A549 (cell line): ENCODE data around the gene BEND2. TPM values are rescaled to one million over a fixed set of nuclear protein-coding genes. Genes with fewer than 3 reads are reported as not detected.

Experiments
- ATAC-seq, 2 experiments: fragments of 200-7000 bp in 1 of 2; fragments of >200 bp in 1 of 2; cut with Nextera tagmentation in 1 of 2; cut with Tn5 transposase in 1 of 2; 3 replicates each; pipeline versions ENCODE4 v1.8.0 to v1.9.1; 2018 to 2020; ENCODE audit warnings: mild to moderate bottlenecking in 1 of 2, moderate library complexity in 1 of 2
- CTCF ChIA-PET: fragments of 300-600 bp; sonication (Branson Sonifier 250); formaldehyde crosslinking; extraction: SDS; loops from one replicate; lab custom pipeline; 2021; ENCODE audit warnings: antibody characterized with exemption, inconsistent platforms; lab: Yijun Ruan, JAX
- POLR2A ChIA-PET: fragments of 350-600 bp; formaldehyde crosslinking; extraction: SDS; loops from one replicate; lab custom pipeline; 2021; ENCODE audit warnings: antibody characterized with exemption, inconsistent platforms; lab: Yijun Ruan, JAX
- DNase-seq, 2 experiments: peaks; one replicate each; pipeline versions ENCODE4 v3.0.0 to v3.0.0-alpha.2; 2011 to 2016; ENCODE audit warnings: low read depth in 1 of 2, low spot score in 1 of 2
- FAIRE-seq: peaks from 2 replicates; lab custom pipeline; 2011; peaks lifted over from hg19 to GRCh38; lab: Jason Lieb, UNC
- H3K27ac ChIP-seq, 2 experiments: fragments of >200 bp; sonication (Bioruptor Twin); formaldehyde crosslinking; 3 replicates each; pipeline ENCODE4 v1.5.1; 2016 to 2017
- H3K4me1 ChIP-seq: fragments of >200 bp; sonication (Bioruptor Twin); formaldehyde crosslinking; 3 replicates; pipeline ENCODE4 v1.6.1; 2016
- H3K4me2 ChIP-seq: fragments of >200 bp; sonication (Bioruptor Twin); formaldehyde crosslinking; 3 replicates; pipeline ENCODE4 v1.6.1; 2016
- H3K4me3 ChIP-seq: fragments of >200 bp; sonication (Bioruptor Twin); formaldehyde crosslinking; 3 replicates; pipeline ENCODE4 v1.5.1; 2016
- H3K9me3 ChIP-seq: fragments of >200 bp; sonication (Bioruptor Twin); formaldehyde crosslinking; 3 replicates; pipeline ENCODE4 v1.6.1; 2016
- BHLHE40 ChIP-seq: IDR thresholded peaks from 2 replicates; pipeline ENCODE4 v1.6.1; 2012; ENCODE audit warnings: low read depth, low read length, inconsistent platforms
- CBX2 ChIP-seq: fragments of 200-600 bp; sonication (generic); IDR thresholded peaks from 2 replicates; pipeline ENCODE4 v1.6.1; 2016; ENCODE audit warnings: low read depth, mild to moderate bottlenecking, borderline replicate concordance
- CBX8 ChIP-seq: fragments of 200-600 bp; sonication (generic); IDR thresholded peaks from 2 replicates; pipeline ENCODE4 v1.6.1; 2016
- CHD4 ChIP-seq: fragments of 200-600 bp; sonication (generic); IDR thresholded peaks from 2 replicates; pipeline ENCODE4 v1.6.1; 2016; ENCODE audit warnings: antibody characterized with exemption, mild to moderate bottlenecking, borderline replicate concordance
- EHF ChIP-seq: fragments of 250-450 bp; sonication (Bioruptor Pico); IDR thresholded peaks from 2 replicates; pipeline ENCODE4 v1.5.0; 2020; ENCODE audit warnings: mild to moderate bottlenecking
- EHMT2 ChIP-seq: fragments of 200-600 bp; sonication (generic); IDR thresholded peaks from 2 replicates; pipeline ENCODE4 v1.6.1; 2016; ENCODE audit warnings: antibody characterized with exemption, low read depth, mild to moderate bottlenecking, moderate library complexity
- EP300 ChIP-seq, 2 experiments: fragments of >200 bp; sonication (Bioruptor Twin); formaldehyde crosslinking; IDR thresholded peaks; 2 replicates in 1 of 2; 3 replicates in 1 of 2; pipeline ENCODE4 v1.6.1; 2016 to 2017
- ESRRA ChIP-seq: fragments of 150-350 bp; IDR thresholded peaks from 2 replicates; pipeline ENCODE4 v1.6.1; 2014; ENCODE audit warnings: mild to moderate bottlenecking, low read length, borderline replicate concordance
- FOSL2 ChIP-seq, 2 experiments: fragments of 450-650 bp in 1 of 2; fragments of >200 bp in 1 of 2; sonication (Bioruptor Twin) in 1 of 2; formaldehyde crosslinking; IDR thresholded peaks; 2 replicates each; pipeline versions ENCODE4 v1.5.0 to v1.6.1; 2016 to 2020; ENCODE audit warnings: mild to moderate bottlenecking in 1 of 2, moderate library complexity in 1 of 2
- FOXS1 ChIP-seq: fragments of 250-450 bp; sonication (Bioruptor Pico); IDR thresholded peaks from 2 replicates; pipeline ENCODE4 v1.5.0; 2020; ENCODE audit warnings: mild to moderate bottlenecking, moderate library complexity
- HMGXB4 ChIP-seq: fragments of 250-450 bp; sonication (Bioruptor Pico); IDR thresholded peaks from 2 replicates; pipeline ENCODE4 v1.5.0; 2021; ENCODE audit warnings: mild to moderate bottlenecking, moderate library complexity, borderline replicate concordance
- JUNB ChIP-seq: fragments of >200 bp; sonication (Bioruptor Twin); formaldehyde crosslinking; IDR thresholded peaks from 2 replicates; pipeline ENCODE4 v1.6.1; 2016
- MAFK ChIP-seq: fragments of 450-650 bp; IDR thresholded peaks from 2 replicates; pipeline ENCODE4 v1.6.1; 2014; ENCODE audit not compliant: partially characterized antibody
- POLR2A ChIP-seq: IDR thresholded peaks from 2 replicates; pipeline ENCODE4 v1.6.1; 2012; ENCODE audit warnings: mild to moderate bottlenecking, low read length
- RAD21 ChIP-seq, 2 experiments: fragments of >200 bp in 1 of 2; sonication (Bioruptor Twin) in 1 of 2; formaldehyde crosslinking in 1 of 2; IDR thresholded peaks in 1 of 2; conservative IDR thresholded peaks in 1 of 2; 2 replicates in 1 of 2; 3 replicates in 1 of 2; pipeline ENCODE4 v1.6.1; 2012 to 2018; ENCODE audit warnings: inconsistent platforms in 1 of 2
- RFX5 ChIP-seq: fragments of 450-650 bp; IDR thresholded peaks from 2 replicates; pipeline ENCODE4 v1.7.1; 2014; ENCODE audit warnings: antibody characterized with exemption, mild to moderate bottlenecking, moderate library complexity
- SMC3 ChIP-seq: fragments of >200 bp; sonication (Bioruptor Twin); formaldehyde crosslinking; IDR thresholded peaks from 3 replicates; pipeline ENCODE4 v1.6.1; 2018; ENCODE audit warnings: inconsistent platforms
- SREBF2 ChIP-seq: fragments of 450-650 bp; IDR thresholded peaks from 2 replicates; pipeline ENCODE4 v1.6.1; 2014; ENCODE audit warnings: mild to moderate bottlenecking, moderate library complexity
- TFCP2L1 ChIP-seq: fragments of 250-450 bp; sonication (Bioruptor Pico); IDR thresholded peaks from 2 replicates; pipeline ENCODE4 v1.5.0; 2021; ENCODE audit warnings: mild to moderate bottlenecking
- ZNF302 ChIP-seq: fragments of 250-450 bp; sonication (Bioruptor Pico); IDR thresholded peaks from 2 replicates; pipeline ENCODE4 v1.9.0; 2021; ENCODE audit warnings: inconsistent platforms, mild to moderate bottlenecking, moderate library complexity
- WGBS: methylation state at CpG from one replicate; pipeline ENCODE4 v1.1.6; 2017; ENCODE audit errors: missing lambda C conversion rate; 5-methylcytosine and 5-hydroxymethylcytosine counted together
- polyA plus RNA-seq, 4 experiments: library from polyadenylated mRNA; depleted of rRNA in 3 of 4; stranded (reverse); fragments of >200 nt; fragmentation: RNase III in 1 of 4; extraction: RNeasy Plus Mini Kit Qiagen cat#74134 plus additional on column Dnase treatment in 1 of 4; gene quantifications; 2 replicates in 3 of 4; 3 replicates in 1 of 4; pipeline ENCODE4 v1.2.3, GENCODE V29; 2011 to 2017
- TF ChIP-seq, protein P1 (sequence below): fragments of >200 bp; sonication (Bioruptor Twin); formaldehyde crosslinking; IDR thresholded peaks from 3 replicates; pipeline ENCODE4 v1.5.1; 2016
- TF ChIP-seq, protein P2 (sequence below): fragments of >200 bp; sonication (Bioruptor Twin); formaldehyde crosslinking; IDR thresholded peaks from 3 replicates; pipeline ENCODE4 v1.6.1; 2016
- TF ChIP-seq, protein P3 (sequence below): IDR thresholded peaks from 2 replicates; pipeline ENCODE4 v1.6.1; 2012

BEND2 gene
- polyA plus RNA-seq, 2 of the 4 experiments (the other 2 are of a cell fraction) = not detected

DNA sequence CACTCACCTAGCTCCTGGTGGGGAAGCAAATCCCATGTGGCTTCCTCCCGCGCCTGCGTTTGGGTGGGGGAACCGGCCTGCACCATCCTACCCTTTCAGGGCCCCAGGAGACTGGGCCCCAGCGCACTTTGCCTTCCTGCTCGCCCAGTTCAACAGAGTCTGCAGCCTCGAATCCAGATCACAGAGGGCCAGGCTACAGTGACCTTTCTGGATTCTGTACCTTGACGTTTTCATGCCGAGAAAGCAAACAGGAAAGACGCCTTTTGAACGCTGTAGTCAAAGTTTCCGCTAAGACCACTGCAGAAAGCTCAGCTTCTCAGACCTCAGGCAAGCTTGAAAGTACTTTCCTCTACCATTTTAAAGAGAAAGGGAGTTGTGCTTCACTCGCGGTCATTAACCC, 7.4 kb upstream of the BEND2 start:
- no peak overlapping the region for H3K4me2 ChIP-seq
- H3K4me3 ChIP-seq = no peak overlapping the region
- DNase-seq (no peak), ATAC-seq (no peak), FAIRE-seq (no peak)
- CTCF ChIA-PET = no interaction called here
- H3K4me1 ChIP-seq = no peaks in the 10 kb centered on the region
- POLR2A ChIA-PET = no interaction called here
- H3K9me3 ChIP-seq = no peaks in the 10 kb centered on the region
- H3K27ac ChIP-seq = no peak overlapping the region
- 80% methylated on average over 9 of the region's 14 CpGs for WGBS
- TF ChIP-seq ZNF302 (CRISPR knock-in tag) (no peak), CHD4 (no peak), ESRRA (no peak), BHLHE40 (no peak), CBX2 (no peak)
- TF ChIP-seq, protein P1, sequence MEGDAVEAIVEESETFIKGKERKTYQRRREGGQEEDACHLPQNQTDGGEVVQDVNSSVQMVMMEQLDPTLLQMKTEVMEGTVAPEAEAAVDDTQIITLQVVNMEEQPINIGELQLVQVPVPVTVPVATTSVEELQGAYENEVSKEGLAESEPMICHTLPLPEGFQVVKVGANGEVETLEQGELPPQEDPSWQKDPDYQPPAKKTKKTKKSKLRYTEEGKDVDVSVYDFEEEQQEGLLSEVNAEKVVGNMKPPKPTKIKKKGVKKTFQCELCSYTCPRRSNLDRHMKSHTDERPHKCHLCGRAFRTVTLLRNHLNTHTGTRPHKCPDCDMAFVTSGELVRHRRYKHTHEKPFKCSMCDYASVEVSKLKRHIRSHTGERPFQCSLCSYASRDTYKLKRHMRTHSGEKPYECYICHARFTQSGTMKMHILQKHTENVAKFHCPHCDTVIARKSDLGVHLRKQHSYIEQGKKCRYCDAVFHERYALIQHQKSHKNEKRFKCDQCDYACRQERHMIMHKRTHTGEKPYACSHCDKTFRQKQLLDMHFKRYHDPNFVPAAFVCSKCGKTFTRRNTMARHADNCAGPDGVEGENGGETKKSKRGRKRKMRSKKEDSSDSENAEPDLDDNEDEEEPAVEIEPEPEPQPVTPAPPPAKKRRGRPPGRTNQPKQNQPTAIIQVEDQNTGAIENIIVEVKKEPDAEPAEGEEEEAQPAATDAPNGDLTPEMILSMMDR = no peak

GRCh38 chrX:18227458-18227857, 6.8 kb upstream of the BEND2 start:
- H3K4me2 ChIP-seq = no peak overlapping the region
- 76% methylated on average over 7 of the region's 7 CpGs for WGBS
- POLR2A ChIA-PET = no interaction called here
- ATAC-seq (no peak), FAIRE-seq (no peak), DNase-seq (no peak)
- no peaks in the 10 kb centered on the region for H3K4me1 ChIP-seq
- TF ChIP-seq SMC3 = no peak
- TF ChIP-seq EHMT2 = no peak
- no peak for TF ChIP-seq JUNB
- TF ChIP-seq HMGXB4 = no peak
- no peak for TF ChIP-seq RFX5
- no peak for TF ChIP-seq EHF
- no peak for TF ChIP-seq CBX2
- no peak for TF ChIP-seq EP300 (IDR thresholded peaks at IDR 0.05)
- no peak for TF ChIP-seq CBX8
- no peak for TF ChIP-seq FOSL2 (IDR thresholded peaks at IDR 0.05)
- no peak for TF ChIP-seq FOSL2 (CRISPR knock-in tag; IDR thresholded peaks at IDR 0.05)
- TF ChIP-seq, protein P1 = no peak
- H3K27ac ChIP-seq = no peak overlapping the region
- H3K9me3 ChIP-seq = no peaks in the 10 kb centered on the region
- CTCF ChIA-PET = no interaction called here
- no peak overlapping the region for H3K4me3 ChIP-seq

- peak; percentile 57 to 71 for TF ChIP-seq RAD21 (conservative IDR thresholded peaks at IDR 0.05 in 1 of 2, IDR thresholded peaks at IDR 0.05 in 1 of 2)
- no peak for TF ChIP-seq SREBF2
- TF ChIP-seq, protein P1 = peak; percentile 47; the same call in 2 of the 3 replicates
- peak; percentile 62 for TF ChIP-seq SMC3
- TF ChIP-seq FOSL2 (IDR thresholded peaks at IDR 0.05) = no peak
- no peak for TF ChIP-seq FOSL2 (CRISPR knock-in tag; IDR thresholded peaks at IDR 0.05)
- no peak for TF ChIP-seq POLR2A
- TF ChIP-seq MAFK = no peak
- TF ChIP-seq, protein P2, sequence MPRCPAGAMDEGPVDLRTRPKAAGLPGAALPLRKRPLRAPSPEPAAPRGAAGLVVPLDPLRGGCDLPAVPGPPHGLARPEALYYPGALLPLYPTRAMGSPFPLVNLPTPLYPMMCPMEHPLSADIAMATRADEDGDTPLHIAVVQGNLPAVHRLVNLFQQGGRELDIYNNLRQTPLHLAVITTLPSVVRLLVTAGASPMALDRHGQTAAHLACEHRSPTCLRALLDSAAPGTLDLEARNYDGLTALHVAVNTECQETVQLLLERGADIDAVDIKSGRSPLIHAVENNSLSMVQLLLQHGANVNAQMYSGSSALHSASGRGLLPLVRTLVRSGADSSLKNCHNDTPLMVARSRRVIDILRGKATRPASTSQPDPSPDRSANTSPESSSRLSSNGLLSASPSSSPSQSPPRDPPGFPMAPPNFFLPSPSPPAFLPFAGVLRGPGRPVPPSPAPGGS = no peak
- TF ChIP-seq EP300 (IDR thresholded peaks at IDR 0.05) = no peak
- TF ChIP-seq FOXS1 (CRISPR knock-in tag) = no peak
- TF ChIP-seq CBX2 = no peak
- TF ChIP-seq TFCP2L1 = no peak
- no peak for TF ChIP-seq CHD4
- TF ChIP-seq, protein P3, sequence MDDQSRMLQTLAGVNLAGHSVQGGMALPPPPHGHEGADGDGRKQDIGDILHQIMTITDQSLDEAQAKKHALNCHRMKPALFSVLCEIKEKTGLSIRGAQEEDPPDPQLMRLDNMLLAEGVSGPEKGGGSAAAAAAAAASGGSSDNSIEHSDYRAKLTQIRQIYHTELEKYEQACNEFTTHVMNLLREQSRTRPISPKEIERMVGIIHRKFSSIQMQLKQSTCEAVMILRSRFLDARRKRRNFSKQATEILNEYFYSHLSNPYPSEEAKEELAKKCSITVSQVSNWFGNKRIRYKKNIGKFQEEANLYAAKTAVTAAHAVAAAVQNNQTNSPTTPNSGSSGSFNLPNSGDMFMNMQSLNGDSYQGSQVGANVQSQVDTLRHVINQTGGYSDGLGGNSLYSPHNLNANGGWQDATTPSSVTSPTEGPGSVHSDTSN = no peak
- no peak for TF ChIP-seq ZNF302 (CRISPR knock-in tag)
- POLR2A ChIA-PET = no interaction called here
- FAIRE-seq = no peak
Observed at GRCh38 chrX:18210470-18210869, 10.2 kb downstream of the BEND2 start.

More at GRCh38 chrX:18210470-18210869, 10.2 kb downstream of the BEND2 start:
- WGBS = 0% methylated on average over 2 of the region's 2 CpGs
- DNase-seq (peak in 1 of 2 experiments; percentile 34), ATAC-seq (no peak)
- no peak overlapping the region for H3K4me2 ChIP-seq
- H3K4me3 ChIP-seq = no peak overlapping the region
- no peaks in the 10 kb centered on the region for H3K9me3 ChIP-seq
- CTCF ChIA-PET = interaction anchor here (1.1 to 2.6 kb wide), 5 partner anchors 72 to 1089 kb away, joined by 4 to 11 read pairs (median 4); partner anchors contain the start of gene SCML1
- no peak overlapping the region for H3K27ac ChIP-seq
- H3K4me1 ChIP-seq = no peaks in the 10 kb centered on the region
